ENCODE results near the gene SHCBP1L.
A peak's percentile ranks its signal among the peaks of the same experiment; 100 is the strongest.

SHCBP1L gene

GRCh38 chr1:182968836-182969734, 16.1 kb upstream of the SHCBP1L start:
- DNase-seq (ENCODE audit: extremely low spot score), result no peak
- ChIA-PET CTCF (interaction anchor here (0.6 kb wide), 1 partner anchor 52 kb away, joined by 3 read pairs; no protein-coding TSS in a partner anchor), POLR2A (no interaction called here)
- no peak for TF ChIP-seq CTBP1 (IDR thresholded peaks at IDR 0.05; ENCODE audit: borderline replicate concordance)
- TF ChIP-seq ARNT (IDR thresholded peaks at IDR 0.05), result no peak

- CTCF ChIA-PET, result no interaction called here
- POLR2A ChIA-PET, result no interaction called here
Observed at GRCh38 chr1:182968151-182968741, 15.3 kb upstream of the SHCBP1L start.

DNA sequence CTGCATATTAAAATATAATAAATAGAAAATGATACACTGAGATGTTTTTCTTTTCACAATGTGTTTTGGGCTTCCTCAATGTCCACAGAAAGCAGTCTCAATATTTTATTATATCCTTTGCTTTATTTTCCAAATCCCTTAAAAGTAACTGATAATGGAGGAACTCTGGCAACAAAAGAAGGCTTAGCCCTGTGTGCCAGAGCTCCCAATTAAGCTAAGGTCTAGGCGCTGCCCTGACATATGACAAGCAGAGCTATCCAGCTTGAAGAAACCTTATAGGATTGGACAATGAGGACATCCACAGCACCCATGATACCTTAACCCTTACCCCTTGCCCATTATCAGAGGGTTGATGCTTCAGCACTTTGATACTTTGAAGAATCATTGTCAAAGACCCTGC, 12.9 kb upstream of the SHCBP1L start:
- TF ChIP-seq TARDBP (IDR thresholded peaks at IDR 0.05) (no peak), LEF1 (IDR thresholded peaks at IDR 0.05; ENCODE audit: borderline replicate concordance) (no peak), ELF4 (IDR thresholded peaks at IDR 0.05) (no peak), HDGF (IDR thresholded peaks at IDR 0.05; ENCODE audit: borderline replicate concordance) (no peak), SP1 (IDR thresholded peaks at IDR 0.05) (no peak), PKNOX1 (IDR thresholded peaks at IDR 0.05) (no peak), CTBP1 (IDR thresholded peaks at IDR 0.05; ENCODE audit: borderline replicate concordance) (no peak), L3MBTL2 (conservative IDR thresholded peaks at IDR 0.05) (no peak), NFRKB (IDR thresholded peaks at IDR 0.05) (no peak), ZNF384 (IDR thresholded peaks at IDR 0.05) (no peak), SUZ12 (IDR thresholded peaks at IDR 0.05) (no peak), BHLHE40 (IDR thresholded peaks at IDR 0.05; ENCODE audit: borderline replicate concordance) (no peak), FOXM1 (IDR thresholded peaks at IDR 0.05; ENCODE audit: borderline replicate concordance) (no peak), FOXK2 (IDR thresholded peaks at IDR 0.05) (no peak), FOXA1 (IDR thresholded peaks at IDR 0.05) (no peak), ARNT (IDR thresholded peaks at IDR 0.05) (no peak)
- DNase-seq (ENCODE audit: extremely low spot score), result no peak
- CTCF ChIA-PET, result interaction anchor here (0.7 to 1.5 kb wide), 2 partner anchors 9 to 77 kb away, joined by 4 read pairs; no protein-coding TSS in a partner anchor
- POLR2A ChIA-PET, result interaction anchor here (1.3 kb wide), 1 partner anchor 269 kb away, joined by 5 read pairs; no protein-coding TSS in a partner anchor

More at GRCh38 chr1:182968151-182968741, 15.3 kb upstream of the SHCBP1L start:
- TF ChIP-seq FOXA1 (IDR thresholded peaks at IDR 0.05), result no peak
- no peak for TF ChIP-seq ARNT (IDR thresholded peaks at IDR 0.05)
- TF ChIP-seq HDGF (IDR thresholded peaks at IDR 0.05; ENCODE audit: borderline replicate concordance), result no peak
- no peak for TF ChIP-seq FOXK2 (IDR thresholded peaks at IDR 0.05)
- no peak for TF ChIP-seq PKNOX1 (IDR thresholded peaks at IDR 0.05)
- no peak for TF ChIP-seq BHLHE40 (IDR thresholded peaks at IDR 0.05; ENCODE audit: borderline replicate concordance)
- TF ChIP-seq FOXM1 (IDR thresholded peaks at IDR 0.05; ENCODE audit: borderline replicate concordance), result no peak
- DNase-seq (ENCODE audit: extremely low spot score), result no peak

GRCh38 chr1:182965096-182965495, 12.1 kb upstream of the SHCBP1L start:
- ChIA-PET POLR2A (interaction anchor here (1.3 kb wide), 1 partner anchor 270 kb away, joined by 5 read pairs; no protein-coding TSS in a partner anchor), CTCF (interaction anchor here (1.5 kb wide), 1 partner anchor 9 kb away, joined by 4 read pairs; no protein-coding TSS in a partner anchor)
- DNase-seq (ENCODE audit: extremely low spot score), result no peak
- TF ChIP-seq FOXM1 (IDR thresholded peaks at IDR 0.05; ENCODE audit: borderline replicate concordance) (no peak), PKNOX1 (IDR thresholded peaks at IDR 0.05) (no peak), BHLHE40 (IDR thresholded peaks at IDR 0.05; ENCODE audit: borderline replicate concordance) (no peak), HDGF (IDR thresholded peaks at IDR 0.05; ENCODE audit: borderline replicate concordance) (no peak), ARNT (IDR thresholded peaks at IDR 0.05) (no peak), SP1 (IDR thresholded peaks at IDR 0.05) (no peak), L3MBTL2 (conservative IDR thresholded peaks at IDR 0.05) (no peak), FOXA1 (IDR thresholded peaks at IDR 0.05) (no peak), SUZ12 (IDR thresholded peaks at IDR 0.05) (no peak), FOXK2 (IDR thresholded peaks at IDR 0.05) (no peak)

DNA sequence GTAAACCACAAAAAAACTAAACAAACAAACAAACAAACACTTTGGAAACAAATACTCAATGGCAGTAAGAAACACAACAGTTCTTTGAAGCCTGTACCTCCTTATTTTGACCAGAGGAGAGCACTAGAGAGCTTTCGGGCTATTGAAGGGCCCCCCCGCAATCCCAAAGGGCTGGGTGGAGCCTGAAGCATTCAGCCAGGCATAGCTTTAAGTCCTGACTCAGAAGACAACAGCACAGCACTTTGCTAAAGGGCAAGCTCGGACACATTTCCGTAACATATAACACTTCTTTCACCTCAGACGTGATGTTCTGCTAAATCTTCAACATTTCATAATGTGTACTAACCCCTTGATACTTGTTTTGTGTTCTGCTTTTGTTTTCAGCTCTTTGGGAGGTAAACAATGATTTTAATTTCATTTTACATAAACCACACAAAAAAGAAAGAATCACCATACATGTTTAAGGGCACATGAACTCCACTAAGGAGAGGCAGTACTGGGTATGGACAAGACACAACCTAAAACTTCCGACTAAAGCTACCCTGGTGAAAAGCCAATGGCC, 9.7 kb upstream of the SHCBP1L start:
- peak; percentile 92 for DNase-seq (ENCODE audit: extremely low spot score)
- CTCF ChIA-PET, result interaction anchor here (0.6 to 1.3 kb wide), 13 partner anchors 8 to 1444 kb away, joined by 3 to 11 read pairs (median 3); no protein-coding TSS in a partner anchor
- POLR2A ChIA-PET, result interaction anchor here (0.7 to 1.0 kb wide), 2 partner anchors 73 to 273 kb away, joined by 3 to 6 read pairs; no protein-coding TSS in a partner anchor
- no peak for TF ChIP-seq HDGF (IDR thresholded peaks at IDR 0.05; ENCODE audit: borderline replicate concordance)
- no peak for TF ChIP-seq FOXK2 (IDR thresholded peaks at IDR 0.05)
- no peak for TF ChIP-seq SP1 (IDR thresholded peaks at IDR 0.05)
- TF ChIP-seq BHLHE40 (IDR thresholded peaks at IDR 0.05; ENCODE audit: borderline replicate concordance), result no peak
- peak; percentile 41; the same call in 1 of the 2 replicates for TF ChIP-seq FOXM1 (IDR thresholded peaks at IDR 0.05; ENCODE audit: borderline replicate concordance)
- no peak for TF ChIP-seq PKNOX1 (IDR thresholded peaks at IDR 0.05)
- no peak for TF ChIP-seq NFRKB (IDR thresholded peaks at IDR 0.05)
- no peak for TF ChIP-seq TARDBP (IDR thresholded peaks at IDR 0.05)

All from HEK293T (cell line).